C4-2B (cell line): ENCODE measurements around the gene SEMA3F.

Experiments
- ZFX ChIP-seq: fragments of 450-650 bp; IDR thresholded peaks from 2 replicates; pipeline ENCODE4 v1.6.1; 2017
- TF ChIP-seq, protein P1 (sequence below): fragments of 450-650 bp; conservative IDR thresholded peaks from 2 replicates; pipeline ENCODE4 v1.5.1; 2017; ENCODE audit warnings: mild to moderate bottlenecking

DNA sequence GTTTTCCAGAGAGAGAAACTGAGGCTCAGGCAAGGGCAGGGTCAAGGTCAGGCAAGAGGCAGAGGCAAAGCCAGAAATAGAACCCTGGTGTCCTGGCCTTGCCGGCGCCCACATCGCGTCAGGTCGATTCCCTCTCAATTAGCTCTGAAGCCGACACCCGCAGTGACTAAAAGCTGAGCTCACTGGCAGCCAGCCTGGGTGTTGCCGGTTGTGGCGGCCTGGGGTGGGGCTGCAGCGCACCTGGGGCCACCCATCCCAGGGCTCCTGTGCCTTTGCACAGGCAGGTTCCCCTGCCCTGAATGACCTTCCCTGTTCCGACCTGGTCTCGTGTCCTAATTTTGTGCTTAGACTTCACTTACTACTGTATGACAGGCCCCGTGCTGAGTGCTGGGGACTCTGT lies 6.2 kb downstream of the SEMA3F start:
- no peak for TF ChIP-seq ZFX
- TF ChIP-seq, protein P1, sequence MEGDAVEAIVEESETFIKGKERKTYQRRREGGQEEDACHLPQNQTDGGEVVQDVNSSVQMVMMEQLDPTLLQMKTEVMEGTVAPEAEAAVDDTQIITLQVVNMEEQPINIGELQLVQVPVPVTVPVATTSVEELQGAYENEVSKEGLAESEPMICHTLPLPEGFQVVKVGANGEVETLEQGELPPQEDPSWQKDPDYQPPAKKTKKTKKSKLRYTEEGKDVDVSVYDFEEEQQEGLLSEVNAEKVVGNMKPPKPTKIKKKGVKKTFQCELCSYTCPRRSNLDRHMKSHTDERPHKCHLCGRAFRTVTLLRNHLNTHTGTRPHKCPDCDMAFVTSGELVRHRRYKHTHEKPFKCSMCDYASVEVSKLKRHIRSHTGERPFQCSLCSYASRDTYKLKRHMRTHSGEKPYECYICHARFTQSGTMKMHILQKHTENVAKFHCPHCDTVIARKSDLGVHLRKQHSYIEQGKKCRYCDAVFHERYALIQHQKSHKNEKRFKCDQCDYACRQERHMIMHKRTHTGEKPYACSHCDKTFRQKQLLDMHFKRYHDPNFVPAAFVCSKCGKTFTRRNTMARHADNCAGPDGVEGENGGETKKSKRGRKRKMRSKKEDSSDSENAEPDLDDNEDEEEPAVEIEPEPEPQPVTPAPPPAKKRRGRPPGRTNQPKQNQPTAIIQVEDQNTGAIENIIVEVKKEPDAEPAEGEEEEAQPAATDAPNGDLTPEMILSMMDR = no peak
